Keratinocyte (primary cell): Measurements from ENCODE around the gene COL9A1.
A peak's percentile ranks its signal among the peaks of the same experiment; 100 is the strongest.

Source experiments
- EZH2 ChIP-seq: IDR thresholded peaks from one replicate; pipeline ENCODE4 v1.6.1; 2012; ENCODE audit warnings: inconsistent platforms, mild to moderate bottlenecking, low read length, moderate library complexity
- TF ChIP-seq, protein P1 (sequence below), 3 experiments: IDR thresholded peaks in 1 of 3; conservative IDR thresholded peaks in 1 of 3; optimal IDR thresholded peaks in 1 of 3; 2 replicates in 2 of 3; 3 replicates in 1 of 3; pipeline versions ENCODE3 to v1.5.1; 2011; ENCODE audit warnings: low read length in 3 of 3, mild to moderate bottlenecking in 3 of 3, moderate library complexity in 2 of 3, control low read depth in 1 of 3, inconsistent platforms in 1 of 3; ENCODE audit not compliant: insufficient read depth in 2 of 3; ENCODE audit errors: extremely low read depth in 1 of 3

GRCh38 chr6:70289299-70289698, 13.6 kb downstream of the COL9A1 start:
- TF ChIP-seq, protein P1, sequence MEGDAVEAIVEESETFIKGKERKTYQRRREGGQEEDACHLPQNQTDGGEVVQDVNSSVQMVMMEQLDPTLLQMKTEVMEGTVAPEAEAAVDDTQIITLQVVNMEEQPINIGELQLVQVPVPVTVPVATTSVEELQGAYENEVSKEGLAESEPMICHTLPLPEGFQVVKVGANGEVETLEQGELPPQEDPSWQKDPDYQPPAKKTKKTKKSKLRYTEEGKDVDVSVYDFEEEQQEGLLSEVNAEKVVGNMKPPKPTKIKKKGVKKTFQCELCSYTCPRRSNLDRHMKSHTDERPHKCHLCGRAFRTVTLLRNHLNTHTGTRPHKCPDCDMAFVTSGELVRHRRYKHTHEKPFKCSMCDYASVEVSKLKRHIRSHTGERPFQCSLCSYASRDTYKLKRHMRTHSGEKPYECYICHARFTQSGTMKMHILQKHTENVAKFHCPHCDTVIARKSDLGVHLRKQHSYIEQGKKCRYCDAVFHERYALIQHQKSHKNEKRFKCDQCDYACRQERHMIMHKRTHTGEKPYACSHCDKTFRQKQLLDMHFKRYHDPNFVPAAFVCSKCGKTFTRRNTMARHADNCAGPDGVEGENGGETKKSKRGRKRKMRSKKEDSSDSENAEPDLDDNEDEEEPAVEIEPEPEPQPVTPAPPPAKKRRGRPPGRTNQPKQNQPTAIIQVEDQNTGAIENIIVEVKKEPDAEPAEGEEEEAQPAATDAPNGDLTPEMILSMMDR (optimal IDR thresholded peaks at IDR 0.05 in 1 of 3, IDR thresholded peaks at IDR 0.05 in 1 of 3, conservative IDR thresholded peaks at IDR 0.05 in 1 of 3; ENCODE audit: extremely low read depth in 1 of 3, insufficient read depth in 2 of 3, low read length in 3 of 3) = peak in 1 of 3 experiments; percentile 4
- TF ChIP-seq EZH2 = no peak
